A549 (cell line): ENCODE results near the gene CCN6. TPM values are rescaled to one million over a fixed set of nuclear protein-coding genes. Genes with fewer than 3 reads are reported as not detected.
A peak's percentile ranks its signal among the peaks of the same experiment; 100 is the strongest.

Source experiments
- ATAC-seq, 2 experiments: fragments of 200-7000 bp in 1 of 2; fragments of >200 bp in 1 of 2; cut with Nextera tagmentation in 1 of 2; cut with Tn5 transposase in 1 of 2; 3 replicates each; pipeline versions ENCODE4 v1.8.0 to v1.9.1; 2018 to 2020; ENCODE audit warnings: mild to moderate bottlenecking in 1 of 2, moderate library complexity in 1 of 2
- CTCF ChIA-PET: fragments of 300-600 bp; sonication (Branson Sonifier 250); formaldehyde crosslinking; extraction: SDS; loops from one replicate; lab custom pipeline; 2021; ENCODE audit warnings: antibody characterized with exemption, inconsistent platforms; lab: Yijun Ruan, JAX
- POLR2A ChIA-PET: fragments of 350-600 bp; formaldehyde crosslinking; extraction: SDS; loops from one replicate; lab custom pipeline; 2021; ENCODE audit warnings: antibody characterized with exemption, inconsistent platforms; lab: Yijun Ruan, JAX
- DNase-seq, 2 experiments: peaks; one replicate each; pipeline versions ENCODE4 v3.0.0 to v3.0.0-alpha.2; 2011 to 2016; ENCODE audit warnings: low read depth in 1 of 2, low spot score in 1 of 2
- FAIRE-seq: peaks from 2 replicates; lab custom pipeline; 2011; peaks lifted over from hg19 to GRCh38; lab: Jason Lieb, UNC
- H3K27ac ChIP-seq, 2 experiments: fragments of >200 bp; sonication (Bioruptor Twin); formaldehyde crosslinking; 3 replicates each; pipeline ENCODE4 v1.5.1; 2016 to 2017
- H3K4me1 ChIP-seq: fragments of >200 bp; sonication (Bioruptor Twin); formaldehyde crosslinking; 3 replicates; pipeline ENCODE4 v1.6.1; 2016
- H3K4me2 ChIP-seq: fragments of >200 bp; sonication (Bioruptor Twin); formaldehyde crosslinking; 3 replicates; pipeline ENCODE4 v1.6.1; 2016
- H3K4me3 ChIP-seq: fragments of >200 bp; sonication (Bioruptor Twin); formaldehyde crosslinking; 3 replicates; pipeline ENCODE4 v1.5.1; 2016
- H3K9me3 ChIP-seq: fragments of >200 bp; sonication (Bioruptor Twin); formaldehyde crosslinking; 3 replicates; pipeline ENCODE4 v1.6.1; 2016
- CBX2 ChIP-seq: fragments of 200-600 bp; sonication (generic); IDR thresholded peaks from 2 replicates; pipeline ENCODE4 v1.6.1; 2016; ENCODE audit warnings: low read depth, mild to moderate bottlenecking, borderline replicate concordance
- CHD2 ChIP-seq: fragments of 150-350 bp; IDR thresholded peaks from 2 replicates; pipeline ENCODE4 v1.6.1; 2014; ENCODE audit warnings: low read length; ENCODE audit not compliant: partially characterized antibody
- FOXS1 ChIP-seq: fragments of 250-450 bp; sonication (Bioruptor Pico); IDR thresholded peaks from 2 replicates; pipeline ENCODE4 v1.5.0; 2020; ENCODE audit warnings: mild to moderate bottlenecking, moderate library complexity
- JUN ChIP-seq, 2 experiments: fragments of >200 bp; sonication (Bioruptor Twin); formaldehyde crosslinking; IDR thresholded peaks; 2 replicates in 1 of 2; 3 replicates in 1 of 2; pipeline ENCODE4 v1.6.1; 2016 to 2017
- NFE2L2 ChIP-seq: fragments of 150-350 bp; conservative IDR thresholded peaks from 2 replicates; pipeline ENCODE4 v1.6.1; 2014; ENCODE audit warnings: low read length
- POLR2A ChIP-seq: IDR thresholded peaks from 2 replicates; pipeline ENCODE4 v1.6.1; 2012; ENCODE audit warnings: mild to moderate bottlenecking, low read length
- RAD21 ChIP-seq, 2 experiments: fragments of >200 bp in 1 of 2; sonication (Bioruptor Twin) in 1 of 2; formaldehyde crosslinking in 1 of 2; IDR thresholded peaks in 1 of 2; conservative IDR thresholded peaks in 1 of 2; 2 replicates in 1 of 2; 3 replicates in 1 of 2; pipeline ENCODE4 v1.6.1; 2012 to 2018; ENCODE audit warnings: inconsistent platforms in 1 of 2
- TP53 ChIP-seq: fragments of 250-450 bp; sonication (Bioruptor Pico); IDR thresholded peaks from 2 replicates; pipeline ENCODE4 v1.5.0; 2021; ENCODE audit warnings: mild to moderate bottlenecking, moderate library complexity
- ZC3H11A ChIP-seq: fragments of 450-650 bp; IDR thresholded peaks from 2 replicates; pipeline ENCODE4 v1.6.1; 2014; ENCODE audit warnings: antibody characterized with exemption, mild to moderate bottlenecking
- WGBS: methylation state at CpG from one replicate; pipeline ENCODE4 v1.1.6; 2017; ENCODE audit errors: missing lambda C conversion rate; 5-methylcytosine and 5-hydroxymethylcytosine counted together
- polyA plus RNA-seq, 4 experiments: library from polyadenylated mRNA; depleted of rRNA in 3 of 4; stranded (reverse); fragments of >200 nt; fragmentation: RNase III in 1 of 4; extraction: RNeasy Plus Mini Kit Qiagen cat#74134 plus additional on column Dnase treatment in 1 of 4; gene quantifications; 2 replicates in 3 of 4; 3 replicates in 1 of 4; pipeline ENCODE4 v1.2.3, GENCODE V29; 2011 to 2017
- TF ChIP-seq, protein P1 (sequence below): fragments of >200 bp; sonication (Bioruptor Twin); formaldehyde crosslinking; IDR thresholded peaks from 3 replicates; pipeline ENCODE4 v1.6.1; 2016
- TF ChIP-seq, protein P2 (sequence below): fragments of >200 bp; sonication (Bioruptor Twin); formaldehyde crosslinking; IDR thresholded peaks from 3 replicates; pipeline ENCODE4 v1.5.1; 2016
- TF ChIP-seq, protein P3 (sequence below): fragments of 450-650 bp; IDR thresholded peaks from 2 replicates; pipeline ENCODE4 v1.6.1; 2014; ENCODE audit warnings: antibody characterized with exemption
- TF ChIP-seq, protein P4 (sequence below): IDR thresholded peaks from 2 replicates; pipeline ENCODE4 v1.6.1; 2012
- TF ChIP-seq, protein P5 (sequence below): fragments of 250-450 bp; sonication (Bioruptor Pico); IDR thresholded peaks from 2 replicates; pipeline ENCODE4 v1.5.0; 2021; ENCODE audit warnings: mild to moderate bottlenecking, moderate library complexity, borderline replicate concordance

The CCN6 gene
- polyA plus RNA-seq, 2 of the 4 experiments (the other 2 are of a cell fraction) = not detected

DNA sequence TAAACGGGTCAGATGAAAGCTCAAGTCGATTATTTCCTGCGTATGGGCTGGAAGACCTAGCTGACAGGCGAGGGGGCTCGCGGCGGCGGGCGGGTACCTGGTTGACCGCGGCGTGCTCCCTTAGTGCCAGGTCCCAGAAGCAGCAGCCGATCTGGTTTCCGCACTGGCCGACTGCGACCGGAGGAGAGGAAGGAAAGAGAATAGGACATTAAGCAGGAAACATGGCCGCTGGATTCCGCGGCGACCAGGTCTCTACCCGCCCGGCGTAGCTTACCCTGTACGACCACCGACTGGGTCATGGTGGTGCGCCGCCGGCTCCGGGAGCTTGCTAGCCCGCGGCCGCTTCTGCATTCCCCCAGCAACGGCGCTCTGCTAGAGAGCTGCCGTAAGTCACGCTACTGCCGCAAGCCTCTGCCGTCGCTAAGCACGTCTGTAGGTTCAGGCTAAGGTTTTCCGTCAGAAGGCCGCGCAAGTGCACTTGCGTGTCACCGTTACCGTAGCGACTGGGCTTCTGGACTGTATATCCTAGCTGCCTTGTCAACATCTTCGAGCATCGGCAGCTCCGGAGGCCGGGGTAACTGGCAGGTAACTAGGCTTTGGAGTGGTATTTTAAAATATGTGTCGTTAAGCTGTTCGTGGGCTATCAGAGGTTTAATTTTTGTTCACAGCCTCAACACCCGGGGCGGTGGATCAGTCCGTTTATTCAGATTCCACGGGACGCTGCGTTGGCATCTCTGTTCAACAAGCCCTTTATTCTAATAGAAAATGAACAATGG lies 33.4 kb downstream of the CCN6 start, which contains the start of the genes FAM229B and TUBE1:
TSS of gene FAM229B (plus strand) at position 456 of the 776 bp plus-strand sequence. CDS start 11,693 bp downstream, outside the sequence.
TSS of gene TUBE1 (minus strand) at position 347 of the 776 bp plus-strand sequence. CDS start at position 299, 48 bp downstream.
- ChIA-PET CTCF (interaction anchor here (0.6 to 3.2 kb wide), 13 partner anchors 8 to 1737 kb away, joined by 3 to 34 read pairs (median 4); no protein-coding TSS in a partner anchor), POLR2A (interaction anchor here (0.6 kb wide), 1 partner anchor 812 kb away, joined by 3 read pairs; no protein-coding TSS in a partner anchor)
- DNase-seq (peak; percentile 39 to 95), FAIRE-seq (no peak), ATAC-seq (peak; percentile 95 to 96)
- Histone ChIP-seq H3K4me2 (peak within 1 kb of the TSS; percentile 81), H3K9me3 (no peaks in the 10 kb centered on the region), H3K4me3 (peak within 1 kb of the TSS; percentile 80), H3K4me1 (peaks cover 6% of the 10 kb centered on the region; the same call in 2 of the 3 replicates), H3K27ac (peak within 1 kb of the TSS; percentile 84 to 90)
- TF ChIP-seq, protein P1, sequence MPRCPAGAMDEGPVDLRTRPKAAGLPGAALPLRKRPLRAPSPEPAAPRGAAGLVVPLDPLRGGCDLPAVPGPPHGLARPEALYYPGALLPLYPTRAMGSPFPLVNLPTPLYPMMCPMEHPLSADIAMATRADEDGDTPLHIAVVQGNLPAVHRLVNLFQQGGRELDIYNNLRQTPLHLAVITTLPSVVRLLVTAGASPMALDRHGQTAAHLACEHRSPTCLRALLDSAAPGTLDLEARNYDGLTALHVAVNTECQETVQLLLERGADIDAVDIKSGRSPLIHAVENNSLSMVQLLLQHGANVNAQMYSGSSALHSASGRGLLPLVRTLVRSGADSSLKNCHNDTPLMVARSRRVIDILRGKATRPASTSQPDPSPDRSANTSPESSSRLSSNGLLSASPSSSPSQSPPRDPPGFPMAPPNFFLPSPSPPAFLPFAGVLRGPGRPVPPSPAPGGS = peak; percentile 53; the same call in 1 of the 3 replicates
- TF ChIP-seq, protein P2, sequence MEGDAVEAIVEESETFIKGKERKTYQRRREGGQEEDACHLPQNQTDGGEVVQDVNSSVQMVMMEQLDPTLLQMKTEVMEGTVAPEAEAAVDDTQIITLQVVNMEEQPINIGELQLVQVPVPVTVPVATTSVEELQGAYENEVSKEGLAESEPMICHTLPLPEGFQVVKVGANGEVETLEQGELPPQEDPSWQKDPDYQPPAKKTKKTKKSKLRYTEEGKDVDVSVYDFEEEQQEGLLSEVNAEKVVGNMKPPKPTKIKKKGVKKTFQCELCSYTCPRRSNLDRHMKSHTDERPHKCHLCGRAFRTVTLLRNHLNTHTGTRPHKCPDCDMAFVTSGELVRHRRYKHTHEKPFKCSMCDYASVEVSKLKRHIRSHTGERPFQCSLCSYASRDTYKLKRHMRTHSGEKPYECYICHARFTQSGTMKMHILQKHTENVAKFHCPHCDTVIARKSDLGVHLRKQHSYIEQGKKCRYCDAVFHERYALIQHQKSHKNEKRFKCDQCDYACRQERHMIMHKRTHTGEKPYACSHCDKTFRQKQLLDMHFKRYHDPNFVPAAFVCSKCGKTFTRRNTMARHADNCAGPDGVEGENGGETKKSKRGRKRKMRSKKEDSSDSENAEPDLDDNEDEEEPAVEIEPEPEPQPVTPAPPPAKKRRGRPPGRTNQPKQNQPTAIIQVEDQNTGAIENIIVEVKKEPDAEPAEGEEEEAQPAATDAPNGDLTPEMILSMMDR = no peak
- no peak for TF ChIP-seq RAD21 (conservative IDR thresholded peaks at IDR 0.05 in 1 of 2, IDR thresholded peaks at IDR 0.05 in 1 of 2)
- TF ChIP-seq TP53 (CRISPR knock-in tag) = no peak
- TF ChIP-seq, protein P3, sequence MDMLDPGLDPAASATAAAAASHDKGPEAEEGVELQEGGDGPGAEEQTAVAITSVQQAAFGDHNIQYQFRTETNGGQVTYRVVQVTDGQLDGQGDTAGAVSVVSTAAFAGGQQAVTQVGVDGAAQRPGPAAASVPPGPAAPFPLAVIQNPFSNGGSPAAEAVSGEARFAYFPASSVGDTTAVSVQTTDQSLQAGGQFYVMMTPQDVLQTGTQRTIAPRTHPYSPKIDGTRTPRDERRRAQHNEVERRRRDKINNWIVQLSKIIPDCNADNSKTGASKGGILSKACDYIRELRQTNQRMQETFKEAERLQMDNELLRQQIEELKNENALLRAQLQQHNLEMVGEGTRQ = no peak
- TF ChIP-seq POLR2A = peak; percentile 61
- TF ChIP-seq, protein P4, sequence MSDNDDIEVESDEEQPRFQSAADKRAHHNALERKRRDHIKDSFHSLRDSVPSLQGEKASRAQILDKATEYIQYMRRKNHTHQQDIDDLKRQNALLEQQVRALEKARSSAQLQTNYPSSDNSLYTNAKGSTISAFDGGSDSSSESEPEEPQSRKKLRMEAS = 0 out of 2 replicates have a peak, but pooled peaks have one; percentile 56
- no peak for TF ChIP-seq ZC3H11A
- TF ChIP-seq NFE2L2 = no peak
- 2% methylated on average over 31 of the region's 60 CpGs for WGBS

DNA sequence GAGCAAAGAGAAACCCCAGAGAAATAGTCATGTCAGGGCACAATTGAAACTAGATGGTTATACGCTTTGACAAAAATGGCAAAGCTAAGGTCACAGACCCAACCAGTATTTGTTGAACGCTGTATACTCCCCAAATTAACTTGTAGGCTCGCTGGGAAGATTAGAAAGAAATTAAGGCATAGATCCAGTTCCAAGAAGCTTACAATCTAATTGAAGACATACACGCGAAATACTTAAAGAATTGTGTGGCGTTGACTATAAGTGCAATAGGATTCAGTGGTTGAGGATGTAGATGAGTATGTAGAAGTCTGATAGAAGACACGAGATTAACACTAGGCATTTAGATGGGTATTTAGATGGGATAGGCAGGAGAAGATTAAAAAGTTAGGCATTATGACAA lies 34.0 kb downstream of the CCN6 start:
- DNase-seq (no peak), FAIRE-seq (no peak), ATAC-seq (peak in 1 of 2 experiments; percentile 15; a peak in 3 of 6 replicates)
- H3K4me1 ChIP-seq = peaks cover 6% of the 10 kb centered on the region; the same call in 2 of the 3 replicates
- WGBS = 40% methylated on average over 7 of the region's 7 CpGs
- CTCF ChIA-PET = interaction anchor here (0.6 to 3.2 kb wide), 5 partner anchors 72 to 356 kb away, joined by 3 to 34 read pairs (median 6); no protein-coding TSS in a partner anchor
- peak overlapping the region; percentile 84 to 90; a peak in 5 of 6 replicates for H3K27ac ChIP-seq
- TF ChIP-seq CBX2 = no peak
- TF ChIP-seq POLR2A = no peak
- TF ChIP-seq FOXS1 (CRISPR knock-in tag) = no peak
- no peak for TF ChIP-seq CHD2
- TF ChIP-seq JUN (IDR thresholded peaks at IDR 0.05) = no peak
- TF ChIP-seq, protein P5, sequence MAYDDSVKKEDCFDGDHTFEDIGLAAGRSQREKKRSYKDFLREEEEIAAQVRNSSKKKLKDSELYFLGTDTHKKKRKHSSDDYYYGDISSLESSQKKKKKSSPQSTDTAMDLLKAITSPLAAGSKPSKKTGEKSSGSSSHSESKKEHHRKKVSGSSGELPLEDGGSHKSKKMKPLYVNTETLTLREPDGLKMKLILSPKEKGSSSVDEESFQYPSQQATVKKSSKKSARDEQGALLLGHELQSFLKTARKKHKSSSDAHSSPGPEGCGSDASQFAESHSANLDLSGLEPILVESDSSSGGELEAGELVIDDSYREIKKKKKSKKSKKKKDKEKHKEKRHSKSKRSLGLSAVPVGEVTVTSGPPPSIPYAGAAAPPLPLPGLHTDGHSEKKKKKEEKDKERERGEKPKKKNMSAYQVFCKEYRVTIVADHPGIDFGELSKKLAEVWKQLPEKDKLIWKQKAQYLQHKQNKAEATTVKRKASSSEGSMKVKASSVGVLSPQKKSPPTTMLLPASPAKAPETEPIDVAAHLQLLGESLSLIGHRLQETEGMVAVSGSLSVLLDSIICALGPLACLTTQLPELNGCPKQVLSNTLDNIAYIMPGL (CRISPR knock-in tag) = no peak
- TF ChIP-seq, all 56 proteins: peak for 0
- no peaks in the 10 kb centered on the region for H3K9me3 ChIP-seq
- H3K4me2 ChIP-seq = peak overlapping the region; percentile 78
- H3K4me3 ChIP-seq = peak overlapping the region; percentile 80
- POLR2A ChIA-PET = interaction anchor here (0.6 kb wide), 1 partner anchor 813 kb away, joined by 3 read pairs; no protein-coding TSS in a partner anchor
